GM19240 (cell line): Measurements from ENCODE around the gene TOM1L2.

Source experiments
- DNase-seq: peaks from one replicate; pipeline ENCODE4 v3.0.0; 2011; ENCODE audit warnings: low spot score; ENCODE audit not compliant: insufficient read length

TOM1L2 gene

DNA sequence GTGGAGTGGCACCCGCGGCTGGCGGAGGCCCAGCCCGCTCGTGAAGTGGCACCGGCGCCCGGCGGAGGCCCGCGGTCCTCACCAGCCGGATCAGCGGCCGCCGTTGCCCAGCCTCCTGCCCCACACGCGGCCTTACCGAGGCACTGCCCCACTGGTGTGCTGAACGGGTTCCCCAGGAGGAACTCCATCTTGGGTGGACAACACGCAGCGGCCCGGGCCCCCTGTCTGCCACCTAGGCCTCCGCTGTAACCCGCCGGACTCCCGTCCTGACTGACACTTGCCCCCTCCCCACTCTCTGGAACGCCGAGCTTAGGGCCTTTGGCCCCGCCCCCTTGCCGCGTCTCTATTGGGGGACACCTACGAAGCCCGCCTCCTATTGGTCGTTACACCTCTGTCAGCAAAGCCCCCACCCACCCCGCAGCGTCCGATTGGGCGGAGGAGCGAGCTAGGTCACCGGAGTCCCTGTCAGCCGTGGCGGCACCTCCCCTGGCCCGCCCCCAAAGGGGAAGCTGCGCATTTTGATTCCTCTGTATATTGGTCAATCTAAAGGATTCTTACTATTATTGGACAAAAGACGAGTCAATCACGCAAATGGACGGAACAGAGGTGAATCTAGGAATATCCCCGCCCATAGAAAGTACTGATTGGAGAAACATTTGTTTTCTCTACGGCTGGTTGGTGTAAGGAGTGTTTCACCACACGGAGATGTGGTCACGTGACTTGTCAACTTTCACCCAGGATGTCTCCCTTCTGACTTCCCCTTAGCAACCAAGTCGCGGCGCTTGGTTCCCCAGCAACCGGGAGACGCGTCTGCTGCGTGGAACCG is at the start of gene TOM1L2, which contains the start of gene DRC3:
Gene TOM1L2, minus strand, starts transcription at position 275 of the 826 bp plus-strand sequence. Its CDS starts 87 bp downstream, at position 188.
Gene DRC3, plus strand, starts transcription at position 737 of the 826 bp plus-strand sequence. CDS start 4,737 bp downstream, outside the sequence.
- peak; percentile 100 for DNase-seq

GRCh38 chr17:18021372-18021771 is 49.2 kb upstream of the TOM1L2 start:
- no peak for DNase-seq

- no peak for DNase-seq
Observed at GRCh38 chr17:18020971-18021370, 48.8 kb upstream of the TOM1L2 start.

DNA sequence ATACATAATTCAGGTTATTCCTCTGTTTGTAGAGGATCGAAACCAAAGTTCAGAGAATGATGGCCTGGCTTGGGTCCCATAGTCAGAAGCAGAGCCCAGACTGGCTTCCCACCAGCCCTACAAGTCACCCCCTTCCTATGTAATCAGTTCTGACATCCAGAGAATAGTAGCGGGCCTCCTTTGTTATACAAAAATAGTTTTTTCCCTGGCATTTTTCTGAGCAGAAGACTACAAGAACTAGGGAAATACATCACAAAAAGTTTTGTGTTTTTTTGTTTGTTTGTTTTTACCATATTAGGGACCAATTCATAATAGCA is 47.6 kb upstream of the TOM1L2 start:
- DNase-seq: no peak

GRCh38 chr17:18018411-18018921 is 46.3 kb upstream of the TOM1L2 start:
- no peak for DNase-seq

DNA sequence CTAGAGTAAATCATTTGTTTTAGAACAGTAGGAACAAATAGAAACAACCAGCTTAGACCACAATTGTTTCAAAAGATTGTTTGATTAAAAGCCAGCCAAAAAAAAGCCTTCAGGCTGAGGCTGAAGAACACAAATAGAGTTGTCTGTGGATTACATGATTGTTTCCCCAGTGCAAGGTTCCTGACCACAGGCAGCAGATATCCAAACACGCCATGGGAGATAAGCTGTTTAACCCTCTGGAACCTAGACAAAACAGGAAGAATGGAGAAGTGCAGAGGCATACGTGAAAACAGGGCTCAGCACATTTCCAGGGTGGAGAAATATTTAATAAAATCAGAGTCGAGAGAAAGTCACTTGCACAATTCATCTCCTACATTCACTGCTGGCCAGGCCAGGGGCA is 45.8 kb upstream of the TOM1L2 start:
- DNase-seq: no peak

- DNase-seq: no peak
Observed at GRCh38 chr17:18016426-18016825, 44.2 kb upstream of the TOM1L2 start.

- DNase-seq: no peak
Observed at GRCh38 chr17:18015593-18015992, 43.4 kb upstream of the TOM1L2 start.

GRCh38 chr17:18014006-18014405 is 41.8 kb upstream of the TOM1L2 start:
- DNase-seq: no peak

GRCh38 chr17:18011286-18011685 is 39.1 kb upstream of the TOM1L2 start:
- DNase-seq: no peak

- DNase-seq: no peak
Observed at GRCh38 chr17:18009609-18010420, 37.6 kb upstream of the TOM1L2 start.

GRCh38 chr17:18008496-18009268 is 36.5 kb upstream of the TOM1L2 start:
- DNase-seq: no peak

GRCh38 chr17:18006495-18007239 is 34.5 kb upstream of the TOM1L2 start:
- DNase-seq: no peak

- DNase-seq: no peak
Observed at GRCh38 chr17:18005496-18005895, 33.3 kb upstream of the TOM1L2 start.

DNA sequence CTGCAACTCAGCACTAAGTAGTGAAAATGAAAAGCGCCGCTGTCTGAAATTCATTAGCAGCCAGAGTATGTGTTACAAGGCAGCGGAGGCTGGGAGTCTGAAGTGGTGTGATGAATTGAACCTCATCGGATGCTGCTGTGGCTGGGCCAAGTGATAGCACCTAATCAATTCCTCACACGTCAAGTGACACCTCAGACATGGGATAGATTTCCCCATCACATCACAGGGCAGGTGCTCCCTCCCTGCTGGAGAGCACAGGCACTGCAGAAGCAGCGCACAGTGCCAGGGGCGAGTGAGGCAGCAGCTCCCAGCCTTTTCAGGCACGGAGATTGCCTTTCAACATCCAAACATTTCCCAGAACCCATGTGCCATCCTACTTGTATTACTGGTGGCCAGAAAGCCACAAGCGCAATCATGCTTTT is 32.7 kb upstream of the TOM1L2 start:
- DNase-seq: no peak

- no peak for DNase-seq
Observed at GRCh38 chr17:18004345-18004744, 32.1 kb upstream of the TOM1L2 start.

DNA sequence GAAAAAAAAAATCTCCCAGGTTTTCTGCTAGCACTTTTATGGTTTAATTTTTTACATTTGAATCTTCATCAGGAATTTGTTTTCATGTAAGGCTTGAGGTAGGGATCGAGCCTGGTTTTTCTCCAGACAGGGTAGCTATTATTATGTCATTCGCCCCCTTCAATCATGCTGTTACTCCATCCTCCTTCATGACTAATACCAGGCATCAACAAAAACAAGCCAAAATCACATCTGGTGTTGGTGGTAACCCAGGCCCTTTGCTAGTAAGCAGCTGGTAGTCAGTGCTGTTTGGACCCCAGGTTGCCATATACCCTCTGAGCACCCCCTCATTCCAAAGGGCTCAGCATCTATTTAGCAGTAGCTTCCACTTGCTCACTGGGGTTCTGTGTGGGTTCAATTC is 30.0 kb upstream of the TOM1L2 start:
- DNase-seq: no peak

DNA sequence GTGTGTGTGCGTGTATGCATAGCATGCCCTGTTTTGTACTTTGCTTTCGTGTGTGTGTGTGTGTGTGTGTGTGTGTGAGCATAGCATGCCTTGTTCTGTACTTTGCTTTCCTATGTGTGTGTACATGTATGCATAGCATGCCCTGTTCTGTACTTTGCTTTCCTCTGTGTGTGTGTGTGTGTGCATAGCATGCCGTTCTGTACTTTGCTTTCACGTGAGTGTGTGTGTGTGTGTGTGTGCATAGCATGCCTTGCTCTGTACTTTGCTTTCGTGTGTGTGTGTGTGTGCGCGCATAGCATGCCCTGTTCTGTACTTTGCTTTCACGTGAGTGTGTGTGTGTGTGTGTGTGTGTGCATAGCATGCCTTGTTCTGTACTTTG is 27.8 kb upstream of the TOM1L2 start:
- DNase-seq: no peak

DNA sequence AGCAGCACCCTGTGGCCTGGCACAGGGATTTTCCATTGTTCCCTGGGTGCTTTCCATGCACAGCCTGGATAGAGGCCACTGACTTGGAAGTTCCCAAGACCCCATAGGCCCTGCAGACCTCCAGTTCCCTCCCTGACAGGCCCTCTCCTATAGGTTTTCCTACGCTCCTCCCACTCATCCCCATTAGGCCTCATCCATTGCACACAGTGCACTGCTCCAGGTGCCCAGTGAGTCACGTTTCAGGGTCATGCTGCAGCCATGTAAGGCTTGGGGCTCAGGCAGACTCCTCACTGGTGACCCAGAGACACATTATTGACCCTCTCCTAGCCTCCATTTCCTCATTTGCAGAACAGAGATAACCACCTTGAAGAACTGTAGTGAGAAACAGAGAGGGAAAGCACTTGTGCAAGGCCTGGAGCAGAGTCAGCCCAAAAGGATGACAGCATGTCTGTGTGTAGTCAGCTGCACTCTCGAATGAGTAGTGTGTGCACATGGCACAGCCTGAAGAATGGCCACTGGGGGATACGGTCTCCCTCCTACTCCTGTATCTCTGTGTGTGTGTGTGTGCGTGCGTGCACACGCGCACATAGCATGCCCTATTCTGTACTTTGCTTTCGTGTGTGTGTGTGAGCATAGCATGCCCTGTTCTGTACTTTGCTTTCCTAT is 27.3 kb upstream of the TOM1L2 start:
- no peak for DNase-seq

DNA sequence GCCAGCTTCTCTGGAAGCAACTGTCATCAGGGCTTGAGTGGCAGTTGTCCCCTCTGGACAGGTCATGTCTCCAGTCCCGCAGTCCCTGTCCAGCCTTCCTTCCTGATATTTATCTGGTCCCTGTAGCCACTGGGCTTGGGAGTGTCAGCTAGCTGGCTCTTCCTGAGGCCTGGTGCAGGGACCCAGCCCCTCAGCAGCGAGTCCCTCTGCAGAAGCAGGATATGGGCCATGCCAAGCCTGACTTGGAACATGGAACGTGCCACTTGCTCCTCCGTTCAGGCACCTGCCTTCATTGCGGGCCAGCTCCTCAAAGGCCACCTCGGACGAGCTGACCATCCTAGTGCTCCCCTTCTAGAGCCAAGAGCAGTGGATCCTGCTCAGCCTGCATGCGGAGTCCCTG is 26.7 kb upstream of the TOM1L2 start:
- DNase-seq: no peak
